Rectal smooth muscle tissue (tissue), 1 donor: ENCODE measurements around the gene GLUD1.
A peak's percentile ranks its signal among the peaks of the same experiment; 100 is the strongest.
"Not testable (repeated sequence)": the region's sequence is repeated elsewhere in the genome, so short reads cannot be mapped to it uniquely, and the experiment has no call there.

ENCODE experiments used
- H3K27ac ChIP-seq: one replicate; pipeline ENCODE4 v1.7.0; 2013; ENCODE audit warnings: low read depth, low read length, inconsistent platforms
- H3K27me3 ChIP-seq: one replicate; pipeline ENCODE4 v1.7.0; 2013; ENCODE audit warnings: low read length; ENCODE audit not compliant: control insufficient read depth, insufficient read depth
- H3K36me3 ChIP-seq: one replicate; pipeline ENCODE4 v1.7.0; 2013; ENCODE audit warnings: low read length; ENCODE audit not compliant: control insufficient read depth, insufficient read depth
- H3K4me1 ChIP-seq: one replicate; pipeline ENCODE4 v1.7.0; 2013; ENCODE audit warnings: low read length; ENCODE audit not compliant: control insufficient read depth, insufficient read depth
- H3K4me3 ChIP-seq: one replicate; pipeline ENCODE4 v1.7.0; 2013; ENCODE audit warnings: low read length
- H3K9ac ChIP-seq: one replicate; pipeline ENCODE4 v1.7.0; 2013; ENCODE audit warnings: low read length

The GLUD1 gene

GRCh38 chr10:87094373-87095235 is at the start of gene GLUD1, which contains the start of gene SHLD2:
TSS of gene GLUD1 (minus strand) at chr10:87094843. CDS start at chr10:87094769, 74 bp downstream.
TSS of gene SHLD2 (plus strand) at chr10:87095206. CDS start at chr10:87151355, 56,149 bp downstream.
- no peaks in the 10 kb centered on the region for H3K36me3 ChIP-seq
- H3K27me3 ChIP-seq: no peaks in the 10 kb centered on the region
- H3K4me3 ChIP-seq: peak within 1 kb of the TSS; percentile 98
- H3K27ac ChIP-seq: peak within 1 kb of the TSS; percentile 95
- peak within 1 kb of the TSS; percentile 97 for H3K9ac ChIP-seq
- H3K4me1 ChIP-seq: no peaks in the 10 kb centered on the region

- H3K4me3 ChIP-seq, H3K27ac ChIP-seq, H3K36me3 ChIP-seq, H3K4me1 ChIP-seq, H3K27me3 ChIP-seq, H3K9ac ChIP-seq: not testable (repeated sequence)
Measured at GRCh38 chr10:87143109-87143418, 48.4 kb upstream of the GLUD1 start.

GRCh38 chr10:87142230-87143108 is 47.8 kb upstream of the GLUD1 start:
- not testable (repeated sequence) for H3K27ac ChIP-seq, H3K4me1 ChIP-seq, H3K4me3 ChIP-seq, H3K9ac ChIP-seq, H3K36me3 ChIP-seq, H3K27me3 ChIP-seq

- not testable (repeated sequence) for H3K4me1 ChIP-seq, H3K9ac ChIP-seq, H3K27me3 ChIP-seq, H3K4me3 ChIP-seq, H3K36me3 ChIP-seq, H3K27ac ChIP-seq
Measured at GRCh38 chr10:87137478-87137877, 42.8 kb upstream of the GLUD1 start.

- H3K4me1 ChIP-seq, H3K36me3 ChIP-seq, H3K9ac ChIP-seq, H3K4me3 ChIP-seq, H3K27me3 ChIP-seq, H3K27ac ChIP-seq: not testable (repeated sequence)
Measured at GRCh38 chr10:87134440-87134839, 39.8 kb upstream of the GLUD1 start.

- not testable (repeated sequence) for H3K27ac ChIP-seq, H3K36me3 ChIP-seq, H3K4me1 ChIP-seq, H3K27me3 ChIP-seq, H3K4me3 ChIP-seq, H3K9ac ChIP-seq
Measured at GRCh38 chr10:87133936-87134335, 39.3 kb upstream of the GLUD1 start.

GRCh38 chr10:87132176-87132575 is 37.5 kb upstream of the GLUD1 start:
- H3K27ac ChIP-seq, H3K9ac ChIP-seq, H3K4me1 ChIP-seq, H3K27me3 ChIP-seq, H3K4me3 ChIP-seq, H3K36me3 ChIP-seq: not testable (repeated sequence)

- H3K9ac ChIP-seq, H3K27ac ChIP-seq, H3K36me3 ChIP-seq, H3K27me3 ChIP-seq, H3K4me1 ChIP-seq, H3K4me3 ChIP-seq: not testable (repeated sequence)
Measured at GRCh38 chr10:87127607-87128156, 33.0 kb upstream of the GLUD1 start.

- not testable (repeated sequence) for H3K36me3 ChIP-seq, H3K27ac ChIP-seq, H3K4me3 ChIP-seq, H3K9ac ChIP-seq, H3K4me1 ChIP-seq, H3K27me3 ChIP-seq
Measured at GRCh38 chr10:87127048-87127447, 32.4 kb upstream of the GLUD1 start.

- not testable (repeated sequence) for H3K9ac ChIP-seq, H3K36me3 ChIP-seq, H3K27me3 ChIP-seq, H3K27ac ChIP-seq, H3K4me3 ChIP-seq, H3K4me1 ChIP-seq
Measured at GRCh38 chr10:87123351-87123750, 28.7 kb upstream of the GLUD1 start.

GRCh38 chr10:87119029-87119428 is 24.4 kb upstream of the GLUD1 start:
- H3K4me1 ChIP-seq, H3K27me3 ChIP-seq, H3K27ac ChIP-seq, H3K36me3 ChIP-seq, H3K4me3 ChIP-seq, H3K9ac ChIP-seq: not testable (repeated sequence)

GRCh38 chr10:87118122-87118521 is 23.5 kb upstream of the GLUD1 start:
- not testable (repeated sequence) for H3K27me3 ChIP-seq, H3K9ac ChIP-seq, H3K4me1 ChIP-seq, H3K27ac ChIP-seq, H3K4me3 ChIP-seq, H3K36me3 ChIP-seq
